H9 (cell line): ENCODE results near the gene SPTY2D1. TPM values are rescaled to one million over a fixed set of nuclear protein-coding genes. Genes with fewer than 3 reads are reported as not detected.

Source experiments
- DNase-seq: peaks from one replicate; pipeline ENCODE4 v3.0.0-alpha.2; 2017
- H2AFZ ChIP-seq: one replicate; pipeline ENCODE4 v1.6.1; 2013; ENCODE audit warnings: mild to moderate bottlenecking, low read length, control low read depth, moderate library complexity
- H2AK5ac ChIP-seq: 2 replicates; pipeline ENCODE4 v1.6.1; 2013; ENCODE audit warnings: low read length, control low read depth, mixed read lengths; ENCODE audit not compliant: insufficient read length
- H2BK120ac ChIP-seq: one replicate; pipeline ENCODE4 v1.6.1; 2013; ENCODE audit warnings: low read depth, mild to moderate bottlenecking, low read length, control low read depth, inconsistent platforms; ENCODE audit not compliant: poor library complexity, severe bottlenecking
- H2BK12ac ChIP-seq: 2 replicates; pipeline ENCODE4 v1.6.1; 2013; ENCODE audit warnings: low read length, control low read depth, mixed read lengths, low read depth; ENCODE audit not compliant: insufficient read length
- H2BK15ac ChIP-seq: 2 replicates; pipeline ENCODE4 v1.6.1; 2013; ENCODE audit warnings: low read depth, low read length, control low read depth
- H2BK20ac ChIP-seq: one replicate; pipeline ENCODE4 v1.6.1; 2013; ENCODE audit warnings: low read depth, mild to moderate bottlenecking, low read length, control low read depth, inconsistent platforms; ENCODE audit not compliant: poor library complexity, severe bottlenecking
- H2BK5ac ChIP-seq: 2 replicates; pipeline ENCODE4 v1.6.1; 2013; ENCODE audit warnings: low read length, control low read depth, mixed read lengths; ENCODE audit not compliant: insufficient read length
- H3K14ac ChIP-seq: 2 replicates; pipeline ENCODE4 v1.6.1; 2013; ENCODE audit warnings: low read length, control low read depth; ENCODE audit not compliant: insufficient read depth
- H3K18ac ChIP-seq: 2 replicates; pipeline ENCODE4 v1.6.1; 2013; ENCODE audit warnings: low read depth, mild to moderate bottlenecking, mixed read lengths, low read length, control low read depth; ENCODE audit not compliant: insufficient read length
- H3K23ac ChIP-seq: 2 replicates; pipeline ENCODE4 v1.6.1; 2013; ENCODE audit warnings: low read length, control low read depth, mixed read lengths, low read depth; ENCODE audit not compliant: insufficient read length
- H3K23me2 ChIP-seq: 2 replicates; pipeline ENCODE4 v1.6.1; 2013; ENCODE audit warnings: low read depth, mild to moderate bottlenecking, mixed read lengths, low read length, control low read depth; ENCODE audit not compliant: insufficient read length, poor library complexity, severe bottlenecking
- H3K27ac ChIP-seq: 2 replicates; pipeline ENCODE4 v1.5.1; 2013; ENCODE audit warnings: low read length, control low read depth, mixed read lengths, low read depth; ENCODE audit not compliant: insufficient read length
- H3K27me3 ChIP-seq: 2 replicates; pipeline ENCODE4 v1.6.1; 2013; ENCODE audit warnings: low read length, control low read depth, inconsistent platforms; ENCODE audit not compliant: insufficient read depth
- H3K4ac ChIP-seq: 2 replicates; pipeline ENCODE4 v1.6.1; 2013; ENCODE audit warnings: low read depth, mild to moderate bottlenecking, control low read depth, inconsistent platforms, low read length, moderate library complexity
- H3K4me1 ChIP-seq: 2 replicates; pipeline ENCODE4 v1.6.1; 2013; ENCODE audit warnings: low read length, control low read depth, inconsistent platforms; ENCODE audit not compliant: insufficient read depth
- H3K4me2 ChIP-seq: 2 replicates; pipeline ENCODE4 v1.6.1; 2013; ENCODE audit warnings: low read length, control low read depth, mixed read lengths; ENCODE audit not compliant: insufficient read length, insufficient read depth
- H3K56ac ChIP-seq: 2 replicates; pipeline ENCODE4 v1.6.1; 2013; ENCODE audit warnings: low read depth, mild to moderate bottlenecking, mixed read lengths, low read length, control low read depth; ENCODE audit not compliant: insufficient read length
- H3K79me1 ChIP-seq: 2 replicates; pipeline ENCODE4 v1.6.1; 2013; ENCODE audit warnings: low read depth, mild to moderate bottlenecking, moderate library complexity, low read length, control low read depth, inconsistent platforms; ENCODE audit not compliant: insufficient read depth, poor library complexity, severe bottlenecking
- H3K79me2 ChIP-seq: 2 replicates; pipeline ENCODE4 v1.6.1; 2013; ENCODE audit warnings: low read length, control low read depth, inconsistent platforms; ENCODE audit not compliant: insufficient read depth
- H3K9ac ChIP-seq: 2 replicates; pipeline ENCODE4 v1.6.1; 2013; ENCODE audit warnings: low read length, control low read depth, mixed read lengths; ENCODE audit not compliant: insufficient read length; ENCODE audit errors: extremely low read depth
- H3K9me3 ChIP-seq: one replicate; pipeline ENCODE4 v1.6.1; 2013; ENCODE audit warnings: low read depth, low read length, inconsistent platforms; ENCODE audit not compliant: control insufficient read depth
- H3T11ph ChIP-seq: one replicate; pipeline ENCODE4 v1.6.1; 2013; ENCODE audit warnings: mild to moderate bottlenecking, low read length, control low read depth, inconsistent platforms
- H4K20me1 ChIP-seq: one replicate; pipeline ENCODE4 v1.6.1; 2013; ENCODE audit not compliant: control insufficient read depth, insufficient read length, insufficient read depth
- H4K5ac ChIP-seq: 2 replicates; pipeline ENCODE4 v1.6.1; 2013; ENCODE audit warnings: low read depth, mild to moderate bottlenecking, mixed read lengths, low read length, control low read depth; ENCODE audit not compliant: insufficient read length
- H4K8ac ChIP-seq: replicated peaks from 2 replicates; pipeline ENCODE4 v1.6.1; 2013; ENCODE audit warnings: low read length, control low read depth, mixed read lengths, low read depth; ENCODE audit not compliant: insufficient read length
- H4K91ac ChIP-seq: 2 replicates; pipeline ENCODE4 v1.6.1; 2013; ENCODE audit warnings: low read depth, mild to moderate bottlenecking, moderate library complexity, mixed read lengths, low read length, control low read depth; ENCODE audit not compliant: insufficient read length
- H3K27ac Mint-ChIP-seq, 3 experiments: 2 replicates in 2 of 3; 3 replicates in 1 of 3; pipeline ENCODE4 v1.8.0; 2020 to 2021; ENCODE audit warnings: mixed read lengths in 3 of 3, mild to moderate bottlenecking in 1 of 3, moderate library complexity in 1 of 3
- H3K27me3 Mint-ChIP-seq: 2 replicates; pipeline ENCODE4 v1.8.0; 2021; ENCODE audit warnings: low read depth, mild to moderate bottlenecking, moderate library complexity, mixed read lengths
- H3K36me3 Mint-ChIP-seq, 3 experiments: 2 replicates in 2 of 3; 3 replicates in 1 of 3; pipeline ENCODE4 v1.8.0; 2020 to 2021; ENCODE audit warnings: low read depth in 3 of 3, mixed read lengths in 3 of 3; ENCODE audit not compliant: insufficient read depth in 1 of 3
- H3K4me1 Mint-ChIP-seq, 2 experiments: 2 replicates each; pipeline ENCODE4 v1.8.0; 2020; ENCODE audit warnings: mixed read lengths in 2 of 2
- H3K4me3 Mint-ChIP-seq, 2 experiments: 2 replicates in 1 of 2; 3 replicates in 1 of 2; pipeline ENCODE4 v1.8.0; 2020 to 2021; ENCODE audit warnings: mild to moderate bottlenecking in 2 of 2, mixed read lengths in 2 of 2, moderate library complexity in 1 of 2
- H3K9me3 Mint-ChIP-seq, 2 experiments: 2 replicates in 1 of 2; 3 replicates in 1 of 2; pipeline ENCODE4 v1.8.0; 2020; ENCODE audit warnings: mild to moderate bottlenecking in 2 of 2, mixed read lengths in 2 of 2, moderate library complexity in 1 of 2
- WGBS: extraction: QIAGEN DNeasy Blood & Tissue Kit; methylation state at CpG from one replicate; pipeline ENCODE4 v1.1.7; 2013; ENCODE audit warnings: missing lambda C conversion rate, low lambda C conversion rate, mixed read lengths; ENCODE audit not compliant: insufficient read length; ENCODE audit errors: extremely low coverage; 5-methylcytosine and 5-hydroxymethylcytosine counted together
- total RNA-seq: library from RNA; stranded (reverse); gene quantifications from 2 replicates; pipeline ENCODE4 v1.2.1, GENCODE V29; 2021
- TF ChIP-seq, protein P1 (sequence below): fragments of 200-600 bp; sonication (generic); conservative IDR thresholded peaks from 3 replicates; pipeline ENCODE4 v1.8.0; 2021; ENCODE audit warnings: antibody characterized with exemption, mild to moderate bottlenecking

SPTY2D1 gene
- total RNA-seq, 1 experiment from 2014 or later, result 15.9 TPM

DNA sequence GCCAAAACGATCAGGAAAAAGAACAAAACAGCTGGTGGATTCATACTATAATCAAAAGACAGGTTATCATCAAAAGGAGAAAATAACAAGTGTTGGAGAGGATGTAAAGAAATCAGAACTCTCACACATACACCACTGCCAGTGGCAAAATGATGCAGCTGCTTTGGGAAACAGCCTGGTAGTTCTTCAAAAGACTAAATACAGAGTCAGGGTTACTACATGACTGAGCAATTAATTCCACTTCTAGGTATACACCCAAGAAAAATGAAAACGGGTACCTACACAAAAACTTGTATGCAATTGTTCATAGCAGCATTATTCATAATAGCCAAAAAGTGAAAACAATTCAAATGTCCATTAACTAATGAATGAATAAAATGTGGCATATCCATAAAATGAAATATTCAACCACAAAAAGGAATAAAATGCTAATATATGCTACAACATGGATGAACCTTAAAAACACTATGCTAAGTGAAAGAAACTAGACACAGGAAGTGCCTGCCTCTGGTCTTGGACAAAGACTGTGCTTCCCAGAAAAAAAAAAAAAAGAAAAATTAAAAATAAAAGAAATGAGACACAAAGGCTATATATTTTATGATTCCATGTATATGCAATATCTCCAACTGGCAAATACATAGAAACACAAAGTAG is 53.9 kb downstream of the SPTY2D1 start:
- no peaks in the 10 kb centered on the region for H3K4me1 ChIP-seq
- no peak overlapping the region for H3K4me2 ChIP-seq
- no peak overlapping the region for H4K91ac ChIP-seq
- H3K9me3 ChIP-seq, result no peaks in the 10 kb centered on the region
- H4K8ac ChIP-seq, result no peak overlapping the region
- H2BK5ac ChIP-seq, result no peak overlapping the region
- Mint-ChIP-seq H3K9me3 (no peaks in the 10 kb centered on the region), H3K4me1 (peaks cover 0 to 3% of the 10 kb centered on the region in 2 experiments; a peak in 2 of 4 replicates), H3K36me3 (peaks cover 0 to 15% (median 7%) of the 10 kb centered on the region in 3 experiments; a peak in 4 of 7 replicates), H3K27ac (no peak overlapping the region), H3K4me3 (no peak overlapping the region), H3K27me3 (no peaks in the 10 kb centered on the region)
- no peak overlapping the region for H3K9ac ChIP-seq
- H3K23me2 ChIP-seq, result no peaks in the 10 kb centered on the region
- no peaks in the 10 kb centered on the region for H3K27me3 ChIP-seq
- no peak overlapping the region for H2BK12ac ChIP-seq
- H3K27ac ChIP-seq, result no peak overlapping the region
- no peak overlapping the region for H3K18ac ChIP-seq
- no peak overlapping the region for H2BK15ac ChIP-seq
- no peak overlapping the region for H3K4ac ChIP-seq
- no peak overlapping the region for H3K14ac ChIP-seq
- TF ChIP-seq, protein P1, sequence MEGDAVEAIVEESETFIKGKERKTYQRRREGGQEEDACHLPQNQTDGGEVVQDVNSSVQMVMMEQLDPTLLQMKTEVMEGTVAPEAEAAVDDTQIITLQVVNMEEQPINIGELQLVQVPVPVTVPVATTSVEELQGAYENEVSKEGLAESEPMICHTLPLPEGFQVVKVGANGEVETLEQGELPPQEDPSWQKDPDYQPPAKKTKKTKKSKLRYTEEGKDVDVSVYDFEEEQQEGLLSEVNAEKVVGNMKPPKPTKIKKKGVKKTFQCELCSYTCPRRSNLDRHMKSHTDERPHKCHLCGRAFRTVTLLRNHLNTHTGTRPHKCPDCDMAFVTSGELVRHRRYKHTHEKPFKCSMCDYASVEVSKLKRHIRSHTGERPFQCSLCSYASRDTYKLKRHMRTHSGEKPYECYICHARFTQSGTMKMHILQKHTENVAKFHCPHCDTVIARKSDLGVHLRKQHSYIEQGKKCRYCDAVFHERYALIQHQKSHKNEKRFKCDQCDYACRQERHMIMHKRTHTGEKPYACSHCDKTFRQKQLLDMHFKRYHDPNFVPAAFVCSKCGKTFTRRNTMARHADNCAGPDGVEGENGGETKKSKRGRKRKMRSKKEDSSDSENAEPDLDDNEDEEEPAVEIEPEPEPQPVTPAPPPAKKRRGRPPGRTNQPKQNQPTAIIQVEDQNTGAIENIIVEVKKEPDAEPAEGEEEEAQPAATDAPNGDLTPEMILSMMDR, result no peak
- no peak overlapping the region for H2AK5ac ChIP-seq
- H2AFZ ChIP-seq, result no peak overlapping the region
- H4K20me1 ChIP-seq, result no peaks in the 10 kb centered on the region
- no peak overlapping the region for H3K23ac ChIP-seq
- DNase-seq, result no peak
- no peak overlapping the region for H3T11ph ChIP-seq
- no peak overlapping the region for H2BK20ac ChIP-seq
- H4K5ac ChIP-seq, result no peak overlapping the region
- WGBS, result no CpG with 5 or more reads among the region's 2 CpGs
- no peak overlapping the region for H3K56ac ChIP-seq
- no peak overlapping the region for H2BK120ac ChIP-seq
- H3K79me1 ChIP-seq, result no peaks in the 10 kb centered on the region
- H3K79me2 ChIP-seq, result no peaks in the 10 kb centered on the region
